Stimulated activated CD8-positive, alpha-beta memory T cell treated with anti-CD3 and anti-CD28 coated beads, Interleukin-12 subunit alpha, Interleukin-12 subunit beta, amount 100 ng/mL, for 1 hour (primary cell): ENCODE measurements around the gene MYO9B.
"Not testable (repeated sequence)": the region's sequence is repeated elsewhere in the genome, so short reads cannot be mapped to it uniquely, and the experiment has no call there.

ENCODE experiments used
- DNase-seq: peaks from one replicate; pipeline ENCODE4 v3.0.0-alpha.2; 2020; ENCODE audit warnings: low read depth

MYO9B gene

GRCh38 chr19:17090583-17090982 is 15.0 kb downstream of the MYO9B start:
- DNase-seq, result no peak

GRCh38 chr19:17091758-17092333 is 16.3 kb downstream of the MYO9B start:
- DNase-seq, result no peak

GRCh38 chr19:17092696-17093095 is 17.1 kb downstream of the MYO9B start:
- DNase-seq, result no peak

- not testable (repeated sequence) for DNase-seq
Observed at GRCh38 chr19:17094694-17095093, 19.1 kb downstream of the MYO9B start.

- DNase-seq, result no peak
Observed at GRCh38 chr19:17095141-17095919, 19.8 kb downstream of the MYO9B start.

GRCh38 chr19:17097593-17098126 is 22.1 kb downstream of the MYO9B start:
- DNase-seq, result no peak

- DNase-seq, result no peak
Observed at GRCh38 chr19:17098326-17098725, 22.7 kb downstream of the MYO9B start.

GRCh38 chr19:17101686-17102628 is 26.4 kb downstream of the MYO9B start:
- no peak for DNase-seq

- DNase-seq, result no peak
Observed at GRCh38 chr19:17103177-17103576, 27.6 kb downstream of the MYO9B start.

GRCh38 chr19:17104679-17105078 is 29.1 kb downstream of the MYO9B start:
- no peak for DNase-seq

- DNase-seq, result no peak
Observed at GRCh38 chr19:17105556-17105955, 30.0 kb downstream of the MYO9B start.

GRCh38 chr19:17106964-17107363 is 31.4 kb downstream of the MYO9B start:
- DNase-seq, result not testable (repeated sequence)

- no peak for DNase-seq
Observed at GRCh38 chr19:17107546-17108452, 32.2 kb downstream of the MYO9B start.

- DNase-seq, result no peak
Observed at GRCh38 chr19:17108453-17108784, 32.8 kb downstream of the MYO9B start.

- DNase-seq, result no peak
Observed at GRCh38 chr19:17109300-17109699, 33.7 kb downstream of the MYO9B start.

GRCh38 chr19:17109962-17110598 is 34.5 kb downstream of the MYO9B start:
- no peak for DNase-seq

- no peak for DNase-seq
Observed at GRCh38 chr19:17110599-17110966, 35.0 kb downstream of the MYO9B start.

- DNase-seq, result no peak
Observed at GRCh38 chr19:17111766-17112165, 36.2 kb downstream of the MYO9B start.

GRCh38 chr19:17112271-17112670 is 36.7 kb downstream of the MYO9B start:
- no peak for DNase-seq

- DNase-seq, result no peak
Observed at GRCh38 chr19:17112700-17113099, 37.1 kb downstream of the MYO9B start.
